GM19238 (cell line): ENCODE results near the gene DGCR8.
"Not testable (repeated sequence)": the region's sequence is repeated elsewhere in the genome, so short reads cannot be mapped to it uniquely, and the experiment has no call there.

ENCODE experiments used
- DNase-seq: peaks from one replicate; pipeline ENCODE4 v3.0.0; 2011; ENCODE audit warnings: low spot score; ENCODE audit not compliant: insufficient read length

The DGCR8 gene

GRCh38 chr22:20065896-20066616, 14.0 kb upstream of the DGCR8 start:
- no peak for DNase-seq

- DNase-seq: no peak
Measured at GRCh38 chr22:20066617-20067383, 13.2 kb upstream of the DGCR8 start.

GRCh38 chr22:20067384-20067682, 12.7 kb upstream of the DGCR8 start:
- not testable (repeated sequence) for DNase-seq

GRCh38 chr22:20068640-20069039, 11.4 kb upstream of the DGCR8 start:
- no peak for DNase-seq

GRCh38 chr22:20069331-20070042, 10.6 kb upstream of the DGCR8 start:
- DNase-seq: no peak

- no peak for DNase-seq
Measured at GRCh38 chr22:20071524-20071972, 8.5 kb upstream of the DGCR8 start.

- no peak for DNase-seq
Measured at GRCh38 chr22:20076627-20077172, 3.3 kb upstream of the DGCR8 start.

GRCh38 chr22:20080445-20080775, 369 bp downstream of the DGCR8 start:
- DNase-seq: peak; percentile 78

- no peak for DNase-seq
Measured at GRCh38 chr22:20080776-20081654, 974 bp downstream of the DGCR8 start.

- DNase-seq: no peak
Measured at GRCh38 chr22:20083157-20083890, 3.3 kb downstream of the DGCR8 start.

- DNase-seq: no peak
Measured at GRCh38 chr22:20083891-20084546, 4.0 kb downstream of the DGCR8 start.

- DNase-seq: no peak
Measured at GRCh38 chr22:20084547-20085413, 4.7 kb downstream of the DGCR8 start.

GRCh38 chr22:20085651-20086050, 5.6 kb downstream of the DGCR8 start:
- no peak for DNase-seq

GRCh38 chr22:20086101-20086599, 6.1 kb downstream of the DGCR8 start:
- no peak for DNase-seq

- no peak for DNase-seq
Measured at GRCh38 chr22:20086763-20087162, 6.7 kb downstream of the DGCR8 start.

GRCh38 chr22:20087319-20088262, 7.5 kb downstream of the DGCR8 start:
- no peak for DNase-seq

- DNase-seq: no peak
Measured at GRCh38 chr22:20088263-20088648, 8.2 kb downstream of the DGCR8 start.
